ENCODE results near the gene C15orf62.

Gene C15orf62

GRCh38 chr15:40799523-40799922, 29.7 kb downstream of the C15orf62 start:
- H3K4me1 Mint-ChIP-seq (ENCODE audit: low read depth in 2 of 2): peaks cover 22 to 34% of the 10 kb centered on the region in 2 donors
- H3K27me3 Mint-ChIP-seq: no peaks in the 10 kb centered on the region
- H3K27ac Mint-ChIP-seq: peak overlapping the region in 1 of 2 donors; percentile 8
- DNase-seq (no peak), ATAC-seq (replicated peaks) (no peak)
- H3K4me3 Mint-ChIP-seq: no peak overlapping the region
- peaks cover 15% of the 10 kb centered on the region for H3K36me3 Mint-ChIP-seq (ENCODE audit: insufficient read depth)
- H3K9me3 Mint-ChIP-seq: no peaks in the 10 kb centered on the region

GRCh38 chr15:40803076-40803475, 33.3 kb downstream of the C15orf62 start:
- peaks cover 27 to 29% of the 10 kb centered on the region in 2 donors for H3K4me1 Mint-ChIP-seq (ENCODE audit: low read depth in 2 of 2)

GRCh38 chr15:40803688-40804087, 33.9 kb downstream of the C15orf62 start:
- Mint-ChIP-seq H3K27ac (peak overlapping the region; percentile 3 to 4), H3K36me3 (ENCODE audit: insufficient read depth) (peaks cover 11% of the 10 kb centered on the region), H3K9me3 (no peaks in the 10 kb centered on the region), H3K27me3 (no peaks in the 10 kb centered on the region), H3K4me1 (ENCODE audit: low read depth in 2 of 2) (peaks cover 24 to 29% of the 10 kb centered on the region in 2 donors), H3K4me3 (no peak overlapping the region)
- DNase-seq (no peak), ATAC-seq (replicated peaks) (no peak)

More at GRCh38 chr15:40803076-40803475, 33.3 kb downstream of the C15orf62 start:
- no peak for DNase-seq
- peak overlapping the region; percentile 3 to 4 for H3K27ac Mint-ChIP-seq
- ATAC-seq (replicated peaks): no peak
- H3K4me3 Mint-ChIP-seq: no peak overlapping the region
- no peaks in the 10 kb centered on the region for H3K27me3 Mint-ChIP-seq
- H3K36me3 Mint-ChIP-seq (ENCODE audit: insufficient read depth): peaks cover 13% of the 10 kb centered on the region
- no peaks in the 10 kb centered on the region for H3K9me3 Mint-ChIP-seq

GRCh38 chr15:40806672-40807027, 36.9 kb downstream of the C15orf62 start:
- no peaks in the 10 kb centered on the region for H3K9me3 Mint-ChIP-seq

GRCh38 chr15:40807028-40807887, 37.5 kb downstream of the C15orf62 start, which contains the start of the genes DNAJC17 and ZFYVE19:
Gene DNAJC17, minus strand, starts transcription at chr15:40807473. Its CDS starts 27 bp downstream, at chr15:40807446.
Gene ZFYVE19, plus strand, starts transcription at chr15:40807089. Its CDS starts 501 bp downstream, at chr15:40807590.
- Mint-ChIP-seq H3K27ac (peak within 1 kb of the TSS; percentile 91), H3K36me3 (ENCODE audit: insufficient read depth) (peaks cover 7% of the 10 kb centered on the region), H3K4me3 (peak within 1 kb of the TSS; percentile 92), H3K9me3 (no peaks in the 10 kb centered on the region), H3K27me3 (no peaks in the 10 kb centered on the region), H3K4me1 (ENCODE audit: low read depth in 2 of 2) (peaks cover 14 to 15% of the 10 kb centered on the region in 2 donors)
- DNase-seq: peak; percentile 89 to 91 (median 91)
- peak; percentile 97 for ATAC-seq (replicated peaks)

More at GRCh38 chr15:40806672-40807027, 36.9 kb downstream of the C15orf62 start:
- Mint-ChIP-seq H3K27ac (peak overlapping the region; percentile 91), H3K4me1 (ENCODE audit: low read depth in 2 of 2) (peaks cover 18% of the 10 kb centered on the region in 2 donors), H3K4me3 (peak overlapping the region; percentile 92), H3K36me3 (ENCODE audit: insufficient read depth) (peaks cover 7% of the 10 kb centered on the region), H3K27me3 (no peaks in the 10 kb centered on the region)
- no peak for ATAC-seq (replicated peaks)
- no peak for DNase-seq

GRCh38 chr15:40807888-40808461, 38.2 kb downstream of the C15orf62 start:
- Mint-ChIP-seq H3K4me1 (ENCODE audit: low read depth in 2 of 2) (peaks cover 12 to 15% of the 10 kb centered on the region in 2 donors), H3K27me3 (no peaks in the 10 kb centered on the region), H3K36me3 (ENCODE audit: insufficient read depth) (peaks cover 7% of the 10 kb centered on the region), H3K4me3 (peak overlapping the region; percentile 92), H3K27ac (no peak overlapping the region), H3K9me3 (no peaks in the 10 kb centered on the region)
- no peak for ATAC-seq (replicated peaks)
- no peak for DNase-seq

- no peaks in the 10 kb centered on the region for H3K9me3 Mint-ChIP-seq
- DNase-seq: no peak
- H3K36me3 Mint-ChIP-seq (ENCODE audit: insufficient read depth): peaks cover 7% of the 10 kb centered on the region
- no peak for ATAC-seq (replicated peaks)
- H3K27me3 Mint-ChIP-seq: no peaks in the 10 kb centered on the region
- no peak overlapping the region for H3K27ac Mint-ChIP-seq
- H3K4me1 Mint-ChIP-seq (ENCODE audit: low read depth in 2 of 2): peaks cover 12 to 15% of the 10 kb centered on the region in 2 donors
- peak overlapping the region; percentile 92 for H3K4me3 Mint-ChIP-seq
These were observed 39.2 kb downstream of the C15orf62 start for GRCh38 chr15:40808861-40809450.

- Mint-ChIP-seq H3K4me1 (ENCODE audit: low read depth in 2 of 2) (peaks cover 4 to 8% of the 10 kb centered on the region in 2 donors), H3K27ac (no peak overlapping the region), H3K4me3 (no peak overlapping the region), H3K9me3 (no peaks in the 10 kb centered on the region), H3K36me3 (ENCODE audit: insufficient read depth) (peaks cover 7% of the 10 kb centered on the region), H3K27me3 (no peaks in the 10 kb centered on the region)
- DNase-seq: no peak
- no peak for ATAC-seq (replicated peaks)
These were observed 43.1 kb downstream of the C15orf62 start for GRCh38 chr15:40812721-40813425.

GRCh38 chr15:40815042-40815698, 45.4 kb downstream of the C15orf62 start:
- DNase-seq (no peak), ATAC-seq (replicated peaks) (no peak)
- no peaks in the 10 kb centered on the region for H3K9me3 Mint-ChIP-seq
- H3K27ac Mint-ChIP-seq: no peak overlapping the region
- no peaks in the 10 kb centered on the region for H3K4me1 Mint-ChIP-seq (ENCODE audit: low read depth in 2 of 2)
- H3K4me3 Mint-ChIP-seq: no peak overlapping the region
- H3K27me3 Mint-ChIP-seq: no peaks in the 10 kb centered on the region
- peaks cover 4% of the 10 kb centered on the region for H3K36me3 Mint-ChIP-seq (ENCODE audit: insufficient read depth)

- peaks cover 0 to under 1% of the 10 kb centered on the region in 2 donors for H3K27me3 Mint-ChIP-seq
- no peaks in the 10 kb centered on the region for H3K9me3 Mint-ChIP-seq
- ATAC-seq (replicated peaks) (no peak), DNase-seq (no peak)
- H3K4me3 Mint-ChIP-seq: no peak overlapping the region
- H3K36me3 Mint-ChIP-seq (ENCODE audit: insufficient read depth): no peaks in the 10 kb centered on the region
- H3K27ac Mint-ChIP-seq: no peak overlapping the region
- H3K4me1 Mint-ChIP-seq (ENCODE audit: low read depth in 2 of 2): no peaks in the 10 kb centered on the region
These were observed 49.3 kb downstream of the C15orf62 start for GRCh38 chr15:40819048-40819447.

GRCh38 chr15:40821195-40821594, 51.4 kb downstream of the C15orf62 start:
- DNase-seq (no peak), ATAC-seq (replicated peaks) (no peak)
- H3K27me3 Mint-ChIP-seq: peaks cover 0 to 19% of the 10 kb centered on the region in 2 donors
- H3K4me1 Mint-ChIP-seq (ENCODE audit: low read depth in 2 of 2): no peaks in the 10 kb centered on the region
- H3K4me3 Mint-ChIP-seq: no peak overlapping the region
- H3K9me3 Mint-ChIP-seq: no peaks in the 10 kb centered on the region
- H3K36me3 Mint-ChIP-seq (ENCODE audit: insufficient read depth): no peaks in the 10 kb centered on the region
- peak overlapping the region in 1 of 2 donors; percentile 23 for H3K27ac Mint-ChIP-seq

Measured in effector memory CD8-positive, alpha-beta T cell (primary cell).